Activated CD8-positive, alpha-beta memory T cell treated with anti-CD3 and anti-CD28 coated beads for 1 hour (primary cell): ENCODE data around the gene MORN1.
A peak's percentile ranks its signal among the peaks of the same experiment; 100 is the strongest.

Source experiments
- DNase-seq, 2 donors: peaks; one replicate each; pipeline ENCODE4 v3.0.0-alpha.2; 2020; ENCODE audit warnings: low read depth in 1 of 2; ENCODE audit errors: extremely low read depth in 1 of 2

MORN1 gene

GRCh38 chr1:2324553-2325366 lies 66.6 kb downstream of the MORN1 start:
- DNase-seq: no peak

- DNase-seq: no peak
Observed at GRCh38 chr1:2323451-2323974, 67.8 kb downstream of the MORN1 start.

- DNase-seq: no peak
Observed at GRCh38 chr1:2322581-2323211, 68.7 kb downstream of the MORN1 start.

- DNase-seq: no peak
Observed at GRCh38 chr1:2322065-2322571, 69.2 kb downstream of the MORN1 start.

- DNase-seq: no peak
Observed at GRCh38 chr1:2320760-2321667, 70.3 kb downstream of the MORN1 start.

GRCh38 chr1:2320006-2320405 lies 71.3 kb downstream of the MORN1 start:
- no peak for DNase-seq

- no peak for DNase-seq
Observed at GRCh38 chr1:2319291-2319690, 72.1 kb downstream of the MORN1 start.

- no peak for DNase-seq
Observed at GRCh38 chr1:2318314-2319278, 72.8 kb downstream of the MORN1 start.

GRCh38 chr1:2317230-2318065 lies 73.9 kb downstream of the MORN1 start:
- no peak for DNase-seq

GRCh38 chr1:2316451-2316961 lies 74.8 kb downstream of the MORN1 start:
- no peak for DNase-seq

GRCh38 chr1:2315674-2316450 lies 75.5 kb downstream of the MORN1 start:
- DNase-seq: no peak

GRCh38 chr1:2314803-2315673 lies 76.3 kb downstream of the MORN1 start:
- peak in 1 of 2 donors; percentile 61 for DNase-seq

GRCh38 chr1:2314273-2314802 lies 77.0 kb downstream of the MORN1 start:
- DNase-seq: no peak

GRCh38 chr1:2313651-2314261 lies 77.6 kb downstream of the MORN1 start:
- no peak for DNase-seq

GRCh38 chr1:2312515-2313301 lies 78.6 kb downstream of the MORN1 start:
- DNase-seq: no peak

GRCh38 chr1:2312160-2312514 lies 79.2 kb downstream of the MORN1 start:
- DNase-seq: no peak
